Urothelium cell line (cell line): ENCODE data around the gene LARP6.
"Not testable (repeated sequence)": the region's sequence is repeated elsewhere in the genome, so short reads cannot be mapped to it uniquely, and the experiment has no call there.

Source experiments
- DNase-seq: peaks from one replicate; pipeline ENCODE4 v3.0.0; 2011; ENCODE audit warnings: low spot score, mixed read lengths
- FAIRE-seq: peaks from 2 replicates; lab custom pipeline; 2011; peaks lifted over from hg19 to GRCh38; lab: Jason Lieb, UNC

The LARP6 gene

DNA sequence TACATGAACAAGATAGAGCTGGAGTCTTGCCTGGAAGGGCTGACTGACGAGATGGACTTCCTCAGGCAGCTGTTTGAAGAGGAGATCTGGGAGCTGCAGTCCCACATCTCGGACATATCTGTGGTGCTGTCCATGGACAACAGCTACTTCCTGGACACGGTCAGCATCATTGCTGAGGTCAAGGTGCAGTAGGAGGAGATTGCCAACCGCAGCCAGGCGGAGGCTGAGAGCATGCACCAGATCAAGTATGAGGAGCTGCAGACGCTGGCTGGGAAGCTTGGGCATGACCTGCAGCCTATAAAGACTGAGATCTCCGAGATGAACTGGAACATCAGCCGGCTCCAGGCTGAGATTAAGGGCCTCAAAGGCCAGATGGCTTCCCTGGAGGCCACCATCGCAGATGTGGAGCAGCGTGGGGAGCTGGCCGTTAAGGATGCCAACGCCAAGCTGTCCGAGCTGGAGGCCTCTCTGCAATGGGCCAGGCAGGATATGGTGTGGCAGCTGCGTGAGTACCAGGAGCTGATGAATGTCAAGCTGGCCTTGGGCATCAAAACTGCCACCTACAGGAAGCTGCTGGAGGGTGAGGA lies 5.5 kb upstream of the LARP6 start:
- no peak for DNase-seq
- no peak for FAIRE-seq

DNA sequence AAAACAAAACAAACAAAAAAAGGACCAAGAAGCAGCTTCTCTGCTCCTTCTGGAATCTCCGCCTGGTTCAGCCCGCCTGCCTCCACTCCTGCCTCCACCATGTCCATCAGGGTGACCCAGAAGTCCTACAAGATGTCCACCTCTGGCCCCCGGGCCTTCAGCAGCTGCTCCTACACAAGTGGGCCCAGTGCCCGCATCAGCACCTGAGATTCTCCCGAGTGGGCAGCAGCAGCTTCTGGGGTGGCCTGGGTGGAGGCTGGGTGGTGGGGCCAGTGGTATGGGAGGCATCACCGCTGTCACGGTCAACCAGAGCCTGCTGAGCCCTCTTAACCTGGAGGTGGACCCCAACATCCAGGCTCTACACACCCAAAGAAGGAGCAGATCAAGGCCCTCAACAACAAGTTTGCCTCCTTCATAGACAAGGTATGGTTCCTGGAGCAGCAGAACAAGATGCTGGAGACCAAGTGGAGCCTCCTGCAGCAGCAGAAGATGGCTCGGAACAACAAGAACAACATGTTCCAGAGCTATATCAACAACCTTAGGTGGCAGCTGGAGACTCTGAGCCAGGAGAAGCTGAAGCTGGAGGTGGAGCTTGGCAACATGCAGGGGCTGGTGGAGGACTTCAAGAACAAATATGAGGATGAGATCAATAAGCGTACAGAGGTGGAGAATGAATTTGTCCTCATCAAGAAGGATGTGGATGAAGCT lies 4.8 kb upstream of the LARP6 start:
- not testable (repeated sequence) for FAIRE-seq

DNA sequence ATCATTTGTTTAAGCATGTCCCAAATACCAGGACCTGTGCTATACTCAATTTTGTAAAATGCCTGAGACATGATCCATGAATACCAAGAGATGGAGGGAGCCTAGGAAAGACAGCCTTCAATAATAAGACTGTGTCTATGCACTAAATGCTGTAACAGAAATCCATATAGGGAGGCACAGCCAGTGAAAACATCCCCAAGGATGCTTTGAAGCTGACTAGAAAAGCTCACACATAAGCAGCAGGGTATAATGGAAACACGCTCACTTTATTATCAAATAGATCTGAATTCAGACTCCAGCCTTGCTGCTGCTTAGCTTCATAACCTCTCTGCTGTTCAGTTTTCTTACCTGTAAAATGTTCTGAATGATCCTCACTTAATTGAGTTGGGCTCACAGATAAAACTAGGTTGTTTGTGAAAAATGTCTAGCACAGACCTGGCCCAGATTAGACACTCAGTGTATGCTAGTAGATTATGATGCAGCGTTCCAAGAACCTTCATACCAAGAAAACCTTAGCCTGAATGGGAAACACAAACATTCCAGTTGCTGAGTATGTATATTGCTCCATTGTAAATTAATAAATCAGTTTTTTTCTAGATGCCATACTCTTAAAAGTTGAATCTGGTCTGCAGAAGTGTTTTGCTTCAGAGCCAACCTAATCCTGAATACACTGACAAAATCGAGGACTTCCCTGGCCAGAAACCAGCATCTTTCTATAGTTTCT lies 3.8 kb upstream of the LARP6 start:
- FAIRE-seq: no peak

More for the DNA sequence above, 4.8 kb upstream of the LARP6 start:
- not testable (repeated sequence) for DNase-seq

DNA sequence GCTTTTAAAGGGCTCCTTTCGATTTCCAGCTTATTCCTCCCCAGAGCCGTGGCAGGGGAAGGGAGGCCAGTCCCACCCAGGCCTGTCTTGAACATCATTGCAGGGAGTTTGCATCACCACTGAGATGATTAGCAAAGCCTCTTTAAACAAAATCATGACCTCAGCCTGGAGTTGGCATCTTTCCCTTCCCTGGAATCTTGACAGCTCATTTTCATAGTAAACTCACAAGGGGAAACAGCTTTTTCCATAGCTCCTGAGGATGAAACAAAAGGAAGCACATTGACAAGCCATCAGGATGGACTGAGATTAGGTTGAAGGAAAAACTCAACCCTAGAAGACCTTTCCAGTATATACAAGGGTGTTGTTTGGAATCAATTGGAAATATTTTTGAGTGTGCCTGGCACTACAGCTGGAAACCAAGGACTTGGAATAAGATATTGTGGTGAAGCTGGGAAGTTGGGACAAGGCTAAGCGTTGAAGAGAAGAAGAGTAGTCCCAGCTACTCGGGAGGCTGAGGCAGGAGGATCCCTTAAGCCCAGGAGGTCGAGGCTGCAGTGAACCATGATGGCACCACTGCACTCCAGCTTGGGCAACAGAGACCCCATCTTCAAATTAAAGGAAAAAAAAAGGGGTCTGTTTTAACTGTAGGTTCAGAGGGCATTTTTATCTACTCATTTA lies 3.1 kb upstream of the LARP6 start:
- peak; percentile 59 for FAIRE-seq
- DNase-seq: peak; percentile 80

More for the DNA sequence above, 3.8 kb upstream of the LARP6 start:
- DNase-seq: no peak

DNA sequence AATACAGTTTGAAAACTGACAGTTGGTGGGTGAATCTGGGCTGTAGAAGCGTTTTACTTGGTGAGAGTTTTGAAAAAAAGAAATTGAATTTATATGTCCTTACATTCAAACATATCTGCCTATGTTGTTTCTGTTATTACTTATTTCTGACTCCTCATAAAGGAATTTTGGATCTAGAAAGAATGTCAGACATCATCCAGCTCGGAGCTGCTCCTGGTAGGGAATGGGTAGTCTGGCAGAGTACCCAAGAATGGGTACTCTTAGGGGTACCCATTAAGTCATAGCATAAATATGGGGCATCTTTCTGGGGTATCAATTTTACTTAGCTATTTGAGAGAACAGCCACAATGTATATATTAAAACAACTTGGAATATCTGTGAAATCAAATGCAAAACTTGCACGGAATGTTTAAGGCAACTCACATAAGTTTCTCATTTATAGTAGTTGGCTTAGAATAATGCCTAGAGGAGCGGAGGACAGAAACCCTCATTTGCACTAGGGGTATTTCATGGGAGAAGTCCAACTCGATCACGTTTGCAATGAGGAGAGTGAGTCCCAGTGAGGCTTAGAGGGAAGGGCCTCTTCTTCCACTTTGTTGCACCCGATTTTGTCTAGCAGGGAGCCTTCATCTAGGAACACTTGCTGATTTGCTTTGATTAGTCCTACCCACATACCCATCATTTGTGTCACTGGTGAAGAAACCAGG lies 2.4 kb upstream of the LARP6 start:
- FAIRE-seq (peak; percentile 9), DNase-seq (no peak)

DNA sequence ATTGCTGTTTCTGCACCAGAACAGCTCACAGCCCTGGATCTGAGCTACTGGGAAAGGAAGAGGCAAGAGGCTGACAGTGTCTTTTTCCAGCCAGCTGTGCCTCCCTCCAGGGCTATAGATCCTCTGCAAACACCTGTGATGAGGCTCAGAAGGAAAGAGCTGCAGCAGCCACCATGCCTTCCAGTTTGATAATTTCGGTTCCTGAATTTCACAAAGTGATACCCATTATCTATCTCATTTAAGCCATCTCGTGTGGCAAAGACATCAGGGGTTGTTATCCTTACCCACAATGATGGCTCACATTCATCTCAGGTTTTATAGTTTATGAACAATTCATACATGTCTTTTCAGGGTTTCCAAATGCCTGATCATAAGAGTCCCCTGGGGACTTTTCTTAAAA lies 1.8 kb upstream of the LARP6 start:
- DNase-seq (no peak), FAIRE-seq (no peak)

DNA sequence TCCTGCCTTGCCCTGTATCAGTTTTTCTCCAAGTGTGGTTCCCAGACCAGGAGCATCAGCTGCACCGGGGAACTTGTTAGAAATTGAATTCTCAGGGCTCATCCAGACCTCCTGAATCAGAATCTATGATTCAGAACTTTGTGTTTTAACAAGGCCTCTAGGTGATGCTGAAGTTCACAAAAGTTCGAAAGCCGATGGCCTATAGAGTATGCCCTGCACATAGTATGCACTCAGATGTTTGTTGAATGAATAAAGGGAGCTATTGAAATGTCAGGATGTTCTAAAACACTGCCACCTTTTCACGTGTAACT lies 664 bp upstream of the LARP6 start:
- FAIRE-seq: no peak
- peak; percentile 36 for DNase-seq

DNA sequence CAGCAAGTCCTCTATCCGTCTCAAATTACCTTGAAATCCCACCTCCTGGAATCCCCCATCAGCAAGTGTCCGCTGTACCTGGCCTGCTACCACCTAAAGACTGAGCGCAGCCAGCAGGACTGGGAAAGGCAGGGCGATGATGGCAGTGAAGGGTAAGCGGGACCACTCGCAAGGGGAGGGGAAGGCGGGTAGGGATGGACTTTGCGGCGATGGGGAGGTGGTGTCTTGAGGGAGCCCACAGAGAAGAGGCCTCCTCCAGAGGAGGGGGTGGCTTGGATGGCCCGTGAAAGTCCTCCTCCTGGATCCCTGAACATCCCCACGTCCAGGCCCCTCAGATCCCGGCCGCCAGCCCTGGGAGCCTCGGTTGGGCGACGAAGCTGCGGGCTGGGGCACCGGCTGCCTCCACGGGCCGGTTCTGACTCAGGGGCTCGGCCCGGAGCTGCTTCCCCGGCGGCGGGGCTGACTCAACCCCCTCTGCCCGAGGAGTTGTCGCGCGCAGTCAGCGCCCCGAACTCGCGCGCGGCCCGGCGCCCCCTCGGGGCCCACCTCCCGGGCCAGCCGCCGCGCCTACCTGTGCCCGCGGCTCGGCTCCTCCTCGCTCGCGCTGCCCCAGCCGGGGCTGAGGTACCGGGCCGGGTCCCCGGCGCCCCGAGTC lies 512 bp downstream of the LARP6 start:
- FAIRE-seq (peak; percentile 52), DNase-seq (peak; percentile 56)

DNA sequence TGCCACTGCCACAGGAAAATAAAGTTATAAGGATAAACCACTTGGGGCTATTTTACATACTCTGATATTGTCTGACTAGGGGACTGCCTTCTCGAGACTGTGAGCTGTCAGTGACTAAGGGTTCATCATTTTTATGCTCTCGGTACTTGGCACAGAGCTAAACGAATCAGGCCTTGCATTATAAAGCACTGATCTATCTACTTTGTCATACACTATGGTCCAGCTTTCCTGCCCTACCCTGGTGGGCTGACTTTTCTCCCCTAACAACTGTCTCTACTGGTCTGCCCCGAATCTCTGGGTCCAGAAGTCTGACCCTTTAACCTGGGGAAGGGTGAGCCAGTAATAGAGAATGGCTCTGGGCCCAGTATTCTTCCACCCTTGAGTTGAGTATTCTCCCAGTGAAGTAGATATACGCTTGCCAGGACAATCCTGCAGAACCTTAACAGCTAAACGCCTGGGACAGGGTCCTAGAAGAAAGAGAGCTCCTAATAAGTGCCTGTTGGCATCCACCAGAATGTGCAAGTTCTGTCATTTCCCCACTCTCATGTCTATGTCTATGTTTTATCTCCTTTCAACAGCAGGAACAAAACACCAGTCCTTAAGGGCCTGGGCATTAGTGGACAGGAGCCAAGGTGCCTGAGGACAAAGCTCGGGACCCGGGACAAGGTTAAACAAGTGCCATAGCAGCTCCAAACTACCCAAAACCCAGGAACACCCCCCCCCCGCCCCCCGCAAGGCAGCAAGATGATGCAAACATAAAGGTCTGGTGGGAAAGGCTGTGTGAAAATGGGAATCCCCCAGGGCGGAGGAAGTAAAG lies 1.2 kb downstream of the LARP6 start:
- no peak for FAIRE-seq
- no peak for DNase-seq

DNA sequence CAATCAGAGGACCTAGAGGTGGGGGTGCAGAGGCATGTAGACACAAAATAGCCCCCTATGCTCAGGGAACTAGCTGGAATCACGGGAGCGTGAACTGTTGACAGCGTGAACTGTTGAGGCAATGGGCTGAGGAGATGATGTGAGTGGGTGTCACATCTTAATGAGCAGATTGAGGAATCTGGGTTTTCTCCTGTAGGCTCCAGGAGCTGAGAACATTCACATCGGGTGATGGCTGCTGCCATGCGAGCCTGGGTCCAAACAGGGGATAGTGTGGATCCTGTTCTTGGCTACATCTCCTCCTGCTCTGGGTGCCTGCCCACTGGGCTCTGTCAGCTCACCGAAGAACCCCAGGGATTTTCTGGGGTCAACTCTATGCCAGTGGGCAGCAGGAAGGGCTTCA lies 2.1 kb downstream of the LARP6 start:
- peak; percentile 59 for FAIRE-seq
- no peak for DNase-seq

DNA sequence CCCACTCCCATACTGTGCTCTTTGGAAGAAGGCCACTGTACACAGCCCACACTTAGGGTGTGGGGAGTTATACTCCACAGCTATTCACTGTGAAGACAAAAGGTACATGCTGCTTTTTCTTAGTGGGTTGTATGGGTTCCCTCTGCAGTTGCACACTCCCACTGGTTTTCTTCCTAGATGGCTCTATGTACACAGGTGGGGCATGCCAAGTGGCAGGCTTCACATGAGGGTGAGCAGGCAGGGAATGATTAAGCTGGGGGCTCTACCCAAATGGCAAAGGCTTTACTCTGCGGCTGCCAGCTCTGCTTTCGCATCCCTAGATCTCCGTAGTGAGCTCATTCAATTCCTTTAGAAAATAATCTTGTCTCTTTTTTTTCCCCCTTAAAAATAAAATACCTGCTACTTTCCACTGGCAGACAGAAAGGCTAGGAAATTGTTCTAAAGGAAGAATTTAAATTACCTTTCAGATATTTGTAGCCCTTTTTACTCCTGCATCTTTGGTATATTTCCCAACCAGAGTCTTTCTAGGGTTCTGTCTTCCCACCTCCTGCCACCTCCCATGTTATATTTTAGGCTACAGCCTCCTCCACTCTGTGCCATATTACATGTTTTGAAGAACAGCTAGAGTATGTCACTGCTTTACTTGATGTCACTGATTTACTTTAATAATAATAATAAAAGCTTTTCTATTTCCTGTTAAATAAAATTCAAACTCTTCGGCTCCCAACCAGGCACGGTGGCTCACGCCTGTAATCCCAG lies 8.2 kb downstream of the LARP6 start:
- no peak for FAIRE-seq

DNA sequence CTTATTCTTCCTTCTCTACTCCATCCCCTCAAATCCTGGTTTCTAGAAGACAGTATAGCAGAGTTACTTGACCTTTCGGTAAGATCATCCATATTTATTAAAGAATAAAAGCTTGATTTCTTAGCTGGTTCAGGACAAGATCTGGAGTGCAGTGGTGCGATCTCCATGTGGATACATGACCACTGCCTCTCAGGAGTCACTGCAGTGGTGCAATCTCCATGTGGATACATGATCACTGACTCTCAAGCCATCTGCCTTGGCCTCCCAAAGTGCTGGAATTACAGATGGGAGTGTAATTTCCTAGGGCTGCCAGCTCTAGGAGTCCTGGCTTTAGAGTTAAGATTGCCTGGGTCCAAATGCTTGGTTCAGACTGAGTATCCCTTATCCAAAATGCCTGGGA lies 16.5 kb downstream of the LARP6 start:
- FAIRE-seq: no peak
- DNase-seq: no peak

More for the DNA sequence above, 8.2 kb downstream of the LARP6 start:
- no peak for DNase-seq

DNA sequence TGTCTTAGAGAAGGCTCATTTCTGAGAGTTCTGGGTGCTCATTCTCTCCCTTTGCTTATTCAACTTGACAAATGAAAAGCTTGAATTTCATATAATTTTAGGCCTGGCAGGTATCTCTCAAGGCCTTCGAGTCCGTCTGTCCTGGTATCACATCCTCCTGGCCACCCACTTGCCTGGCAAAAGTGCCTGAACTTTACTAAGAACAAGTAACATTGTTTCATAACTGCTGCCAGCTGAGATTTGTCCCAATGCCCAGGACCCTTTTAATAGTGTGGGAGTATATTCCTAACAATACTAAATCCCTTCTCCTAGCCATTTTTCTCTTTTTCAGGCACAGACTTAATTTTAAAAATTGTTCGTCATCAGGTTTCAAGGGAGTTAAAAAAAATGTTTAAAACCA lies 18.1 kb downstream of the LARP6 start:
- DNase-seq (no peak), FAIRE-seq (no peak)

DNA sequence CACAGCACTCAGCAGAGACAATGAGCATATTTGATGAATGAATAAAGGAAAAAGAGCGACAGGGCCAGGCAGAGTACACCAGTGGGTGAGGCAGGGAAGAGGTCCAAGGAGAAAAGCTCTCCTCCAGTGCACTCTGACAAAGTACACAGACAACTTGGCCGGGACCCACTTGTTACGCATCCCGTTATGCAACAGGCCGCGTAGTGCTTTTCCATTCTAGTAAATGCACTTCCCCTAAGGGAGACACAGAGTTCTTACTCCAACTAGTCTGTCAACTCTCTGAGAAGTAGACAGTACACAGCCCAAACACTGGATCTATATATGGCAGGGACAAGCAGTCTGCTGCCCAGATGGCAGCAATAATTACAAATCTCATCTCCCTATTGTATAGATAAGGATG lies 18.5 kb downstream of the LARP6 start:
- FAIRE-seq: no peak
- no peak for DNase-seq

DNA sequence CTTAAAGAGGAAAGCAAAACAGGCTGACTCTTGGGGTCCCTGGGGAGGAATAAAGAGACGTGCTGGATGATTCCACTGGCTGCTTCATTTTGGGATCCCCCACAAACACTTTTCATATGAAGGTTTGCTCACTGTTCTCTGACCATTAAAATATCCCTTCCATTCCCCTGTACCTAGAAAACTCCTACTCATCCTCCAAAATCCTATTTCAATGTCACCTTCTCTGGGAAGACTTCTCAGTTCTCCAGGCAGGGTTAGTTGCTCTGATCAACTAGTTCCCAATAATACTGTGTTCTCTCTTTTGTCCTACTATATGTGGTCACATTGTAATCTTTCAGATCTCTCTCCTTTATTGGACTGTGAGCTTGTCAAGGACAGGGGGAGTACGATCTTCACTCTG lies 19.0 kb downstream of the LARP6 start:
- no peak for FAIRE-seq
- DNase-seq: no peak

DNA sequence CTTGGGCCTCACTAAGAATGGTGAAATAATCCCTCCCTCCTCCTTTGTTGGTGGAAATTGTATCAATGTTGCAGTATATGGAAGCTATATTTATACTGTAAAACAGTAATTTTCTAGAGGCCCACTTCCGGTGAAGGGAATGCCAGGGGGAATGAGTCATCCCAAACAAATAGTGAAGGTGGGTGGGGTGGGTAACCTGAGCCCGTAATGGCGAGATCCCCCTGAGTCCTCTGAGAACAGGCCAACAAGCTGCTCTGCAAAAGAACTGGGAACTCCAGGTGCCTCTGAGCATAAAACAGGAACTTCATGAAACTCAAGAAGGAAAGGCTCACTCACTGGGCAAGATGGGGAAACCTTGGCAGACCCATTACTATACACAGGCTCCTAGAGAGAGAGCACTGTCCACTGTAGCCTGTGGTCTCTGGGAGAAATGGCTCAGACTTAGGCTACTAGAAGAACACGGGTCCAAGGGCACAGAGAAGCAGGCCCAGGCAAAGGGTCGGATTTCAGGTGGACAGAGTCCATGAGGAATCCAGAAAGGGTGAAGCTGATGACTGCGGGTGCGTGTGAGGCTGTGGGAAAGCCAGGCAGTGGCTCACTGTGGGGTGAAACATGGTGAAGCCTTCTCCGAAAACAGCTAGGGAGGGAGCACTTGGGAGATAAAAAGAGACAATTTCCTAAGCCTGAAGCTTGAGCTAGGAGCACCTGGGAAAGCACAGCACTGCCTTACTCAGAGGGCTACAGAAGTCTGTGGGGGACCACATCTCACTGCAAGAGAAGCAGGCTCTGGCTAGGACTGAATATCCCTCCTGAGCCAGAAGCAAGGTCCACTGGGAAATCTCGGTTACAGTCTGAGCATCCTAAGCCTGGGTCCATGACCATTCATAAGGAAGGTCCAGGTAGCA lies 19.8 kb downstream of the LARP6 start:
- peak; percentile 89 for DNase-seq
- FAIRE-seq: peak; percentile 40

DNA sequence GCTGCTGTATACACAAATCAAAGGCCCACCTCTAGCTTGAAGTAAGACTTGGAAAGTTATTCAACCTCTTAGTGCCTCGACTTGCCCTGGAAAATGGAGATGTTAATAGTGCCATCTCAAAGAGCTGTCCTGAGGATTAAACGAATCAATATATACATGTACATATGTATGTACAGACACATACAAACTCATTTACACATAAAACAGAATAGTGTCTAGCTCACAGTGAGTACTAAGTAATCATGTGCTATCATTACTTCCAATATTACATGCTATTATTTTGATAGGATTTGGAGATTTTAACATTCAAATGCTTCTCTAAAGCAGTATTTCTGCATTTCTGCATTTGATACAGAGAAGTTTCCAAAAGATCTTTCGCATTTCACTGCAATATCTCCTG lies 20.5 kb downstream of the LARP6 start:
- DNase-seq (no peak), FAIRE-seq (no peak)

DNA sequence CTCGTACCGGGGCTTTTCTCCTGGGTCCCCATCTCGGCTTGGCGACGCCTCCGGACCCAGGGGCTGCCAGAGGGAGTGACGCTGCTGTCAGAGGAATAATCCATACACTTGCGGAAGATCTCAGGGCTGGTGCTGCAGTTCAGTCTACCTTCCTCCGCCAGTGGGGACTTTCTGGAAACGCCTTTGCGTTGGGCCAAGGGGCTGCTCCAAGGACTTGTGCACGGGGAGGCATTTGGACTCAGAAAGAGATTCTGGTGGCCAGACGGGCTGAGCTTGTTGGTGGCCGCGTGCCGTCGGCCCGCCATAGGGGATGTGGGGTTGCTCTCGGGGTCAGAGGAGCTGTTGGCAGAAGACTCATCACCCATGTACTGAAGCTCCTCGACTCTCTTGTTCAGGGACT lies 21.8 kb downstream of the LARP6 start:
- peak; percentile 13 for FAIRE-seq
- DNase-seq: no peak
